HEK293 (cell line): ENCODE measurements around the gene NOS1AP.

Source experiments
- BCL11A ChIP-seq: fragments of 450-650 bp; formaldehyde crosslinking; IDR thresholded peaks from 2 replicates; pipeline ENCODE4 v1.5.1; 2016; ENCODE audit warnings: low read depth, missing biosample characterization, missing genetic modification characterization
- CTCF ChIP-seq: fragments of 450-650 bp; formaldehyde crosslinking; IDR thresholded peaks from 2 replicates; pipeline ENCODE4 v1.5.1; 2016; ENCODE audit warnings: missing biosample characterization, missing genetic modification characterization
- PRDM1 ChIP-seq: fragments of 450-650 bp; formaldehyde crosslinking; IDR thresholded peaks from 2 replicates; pipeline ENCODE4; 2016; ENCODE audit warnings: missing biosample characterization, missing genetic modification characterization
- ZBTB21 ChIP-seq: fragments of 450-650 bp; formaldehyde crosslinking; IDR thresholded peaks from 2 replicates; pipeline ENCODE4 v1.5.1; 2017; ENCODE audit warnings: missing biosample characterization, missing genetic modification characterization
- ZFP37 ChIP-seq: fragments of 450-650 bp; formaldehyde crosslinking; IDR thresholded peaks from 2 replicates; pipeline ENCODE4 v1.5.1; 2016; ENCODE audit warnings: missing biosample characterization, missing genetic modification characterization
- ZNF239 ChIP-seq: fragments of 450-650 bp; formaldehyde crosslinking; IDR thresholded peaks from 2 replicates; pipeline ENCODE4 v1.5.1; 2016; ENCODE audit warnings: missing biosample characterization, missing genetic modification characterization
- ZNF24 ChIP-seq: fragments of 450-650 bp; formaldehyde crosslinking; IDR thresholded peaks from 2 replicates; pipeline ENCODE4 v1.5.1; 2016; ENCODE audit warnings: missing biosample characterization, missing genetic modification characterization
- ZNF37A ChIP-seq: fragments of 450-650 bp; IDR thresholded peaks from 2 replicates; pipeline ENCODE4 v1.5.1; 2018; ENCODE audit warnings: missing biosample characterization, missing genetic modification characterization
- ZNF654 ChIP-seq: fragments of 450-650 bp; formaldehyde crosslinking; IDR thresholded peaks from 2 replicates; pipeline ENCODE4 v1.5.1; 2016; ENCODE audit warnings: low read depth, missing biosample characterization, missing genetic modification characterization
- ZNF768 ChIP-seq: fragments of 450-650 bp; formaldehyde crosslinking; IDR thresholded peaks from 2 replicates; pipeline ENCODE4 v1.5.1; 2018; ENCODE audit warnings: missing biosample characterization, mild to moderate bottlenecking, missing genetic modification characterization

DNA sequence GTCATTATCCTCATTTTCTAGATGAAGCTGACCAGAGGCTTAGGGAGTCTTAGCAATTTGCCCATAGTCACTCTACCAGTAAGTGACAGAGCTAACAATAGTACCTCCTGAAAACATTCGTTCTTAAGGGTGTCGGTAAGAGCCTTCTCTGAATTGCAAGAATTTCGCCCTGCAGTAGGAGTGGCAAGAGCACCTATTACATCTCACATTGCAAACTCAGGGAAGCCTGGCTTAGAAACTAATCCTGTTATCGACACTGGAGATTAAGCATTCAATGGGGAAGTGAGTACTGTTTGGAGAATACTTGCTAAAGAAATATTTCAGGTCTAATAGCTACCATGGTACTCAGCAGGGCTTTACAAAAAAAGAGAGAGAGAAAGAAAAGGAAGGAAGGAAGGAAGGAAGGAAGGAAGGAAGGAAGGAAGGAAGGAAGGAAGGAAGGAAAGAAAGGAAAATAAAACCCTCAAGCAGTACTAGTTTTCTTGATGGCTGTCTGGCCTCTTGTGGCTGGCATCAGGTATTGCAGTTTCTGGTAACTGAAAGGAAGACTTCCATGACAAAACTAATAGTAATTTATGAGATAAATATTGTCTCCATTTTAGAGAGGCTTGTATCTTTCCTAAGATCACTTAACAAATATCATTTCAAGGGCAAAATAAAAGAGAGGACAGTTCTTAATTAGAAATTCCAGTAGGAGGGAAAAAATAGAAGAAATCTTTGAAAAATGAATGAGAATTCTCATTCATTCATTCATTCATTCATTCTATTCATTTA is 322.5 kb downstream of the NOS1AP start:
- TF ChIP-seq CTCF (tag by site-specific recombination): peak; percentile 45; the same call in 1 of the 2 replicates
- peak; percentile 96 for TF ChIP-seq ZNF654
- TF ChIP-seq ZNF37A (tag by site-specific recombination): no peak
- no peak for TF ChIP-seq BCL11A (tag by site-specific recombination)
- 0 out of 2 replicates have a peak, but pooled peaks have one; percentile 34 for TF ChIP-seq ZFP37 (tag by site-specific recombination)
- TF ChIP-seq ZNF239 (tag by site-specific recombination): no peak
- TF ChIP-seq ZNF24: peak; percentile 91; the same call in 1 of the 2 replicates
- no peak for TF ChIP-seq ZNF768
- TF ChIP-seq ZBTB21 (tag by site-specific recombination): no peak
- TF ChIP-seq PRDM1 (tag by site-specific recombination): no peak
